Forelimb muscle (tissue), 1 donor: Measurements from ENCODE around the gene ODF2. TPM values are rescaled to one million over a fixed set of nuclear protein-coding genes. Genes with fewer than 3 reads are reported as not detected.

Source experiments
- DNase-seq: peaks from one replicate; pipeline ENCODE4 v3.0.0-alpha.2; 2013; ENCODE audit warnings: low read depth
- polyA plus RNA-seq: library from polyadenylated mRNA; unstranded; fragments of 120-200 nt; gene quantifications from one replicate; pipeline ENCODE4 v1.2.1, GENCODE V29; 2013; ENCODE audit not compliant: insufficient read length

The ODF2 gene
- polyA plus RNA-seq, 1 donor, result 25.0 TPM

- no peak for DNase-seq
Measured at GRCh38 chr9:128528445-128529160, 72.8 kb downstream of the ODF2 start.

GRCh38 chr9:128529191-128529590 lies 73.4 kb downstream of the ODF2 start:
- no peak for DNase-seq

DNA sequence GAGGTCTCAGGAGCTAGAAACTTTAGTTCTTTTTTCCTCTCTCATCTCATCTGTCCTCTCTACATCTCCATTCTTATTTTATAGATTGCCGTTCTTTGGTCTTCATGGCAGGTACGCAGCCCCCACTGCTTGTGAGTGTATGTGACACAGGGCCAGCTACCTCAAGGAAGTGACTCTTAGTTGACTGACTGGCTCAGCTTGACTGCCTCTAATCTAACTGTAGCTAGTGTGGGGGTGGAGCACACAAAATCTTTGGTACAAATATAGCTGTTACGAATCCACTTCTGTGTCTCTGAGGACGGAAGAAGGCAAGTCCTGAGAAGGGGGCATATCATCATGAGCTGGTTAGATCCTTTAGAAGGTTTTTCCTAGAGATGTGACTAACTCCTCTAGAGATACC lies 76.8 kb downstream of the ODF2 start:
- DNase-seq, result no peak

DNA sequence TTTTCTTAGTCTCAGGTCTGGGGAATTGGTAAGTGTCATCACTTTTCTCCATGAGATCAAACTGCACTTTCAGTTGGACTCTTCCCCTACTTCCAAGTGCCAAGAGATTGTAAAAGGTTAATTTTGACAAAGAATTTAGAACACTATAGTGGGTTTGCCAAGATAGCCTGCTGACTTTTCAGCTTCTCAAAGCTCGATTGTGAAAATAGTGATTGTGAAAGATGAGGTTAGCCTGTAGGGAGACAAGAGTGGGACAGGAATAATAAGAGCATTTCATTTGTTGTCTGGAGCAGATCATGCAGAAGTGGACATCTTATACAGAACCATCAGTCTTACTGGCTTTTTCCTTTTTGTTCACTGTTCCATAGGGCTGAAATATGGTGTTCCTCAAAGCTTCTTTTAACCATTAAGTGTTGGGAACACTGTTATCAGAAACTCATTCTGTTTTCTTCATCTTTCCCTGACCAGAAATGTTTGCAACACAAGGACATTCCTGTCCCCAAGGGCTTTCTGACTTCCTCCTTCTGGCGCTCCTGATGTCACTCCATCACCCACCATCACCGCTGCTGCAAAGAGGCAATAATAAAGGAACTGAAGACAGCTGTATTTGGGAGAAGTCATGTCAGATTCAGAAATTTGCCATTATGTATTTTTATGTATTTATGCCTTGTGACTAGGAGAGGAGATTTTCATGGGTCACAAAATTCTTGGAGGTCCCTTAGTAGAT lies 85.0 kb downstream of the ODF2 start:
- no peak for DNase-seq

DNA sequence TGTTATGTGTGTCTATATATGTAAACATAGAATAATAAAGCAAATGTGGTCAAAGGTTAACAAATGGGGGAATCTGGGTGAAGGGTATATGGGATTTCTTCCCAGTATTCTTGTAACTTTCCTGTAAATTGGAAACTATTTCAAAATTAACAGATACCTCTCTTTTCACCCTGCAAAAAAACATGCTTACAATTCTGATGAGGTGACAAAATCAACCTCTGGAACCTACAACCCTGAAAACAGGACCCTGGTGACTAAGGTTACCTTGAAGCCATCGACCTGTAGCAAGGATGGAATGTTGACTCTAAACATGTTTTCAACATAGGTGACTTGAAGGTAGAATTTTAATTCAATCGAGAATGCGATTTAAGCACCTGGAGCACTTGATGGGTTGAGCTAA lies 90.7 kb downstream of the ODF2 start:
- no peak for DNase-seq

DNA sequence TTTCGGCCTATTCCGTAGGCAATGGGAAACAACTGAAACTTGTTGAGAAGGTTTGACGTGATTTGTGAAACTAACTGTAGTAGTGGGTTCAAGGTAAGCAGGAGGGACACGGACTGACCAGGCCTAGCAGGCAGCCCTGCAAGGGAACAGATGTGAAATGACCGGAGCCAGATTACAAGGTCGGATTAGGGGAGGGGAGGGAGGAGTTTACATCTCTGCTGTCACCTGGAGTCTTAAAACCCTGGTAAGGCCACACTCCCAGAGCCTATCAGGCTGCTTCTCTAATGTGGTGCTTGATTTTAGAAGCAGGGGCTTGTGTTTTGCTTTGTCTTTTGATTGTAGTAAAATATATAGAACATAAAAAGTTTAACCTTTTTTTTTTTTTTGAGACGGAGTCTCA lies 93.1 kb downstream of the ODF2 start:
- DNase-seq, result no peak

DNA sequence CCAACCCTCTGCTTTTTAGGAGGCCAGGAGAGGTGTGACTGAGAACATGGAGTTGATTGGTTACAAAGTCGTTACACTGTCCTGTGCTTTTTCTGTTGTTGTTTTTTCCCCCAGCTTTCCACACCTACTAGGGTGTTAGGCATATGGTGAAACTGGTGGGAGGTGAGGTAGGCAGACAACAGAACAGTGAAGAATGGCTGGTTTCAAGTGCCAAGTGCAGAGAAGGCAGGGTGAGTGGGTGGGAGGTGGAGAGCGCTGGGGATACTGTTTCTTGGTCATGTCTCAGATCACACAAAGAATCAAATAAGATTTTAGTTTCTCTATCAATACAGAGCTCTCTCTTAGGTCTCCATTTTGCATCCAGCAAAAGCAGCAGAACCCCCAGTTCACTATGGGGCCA lies 94.4 kb downstream of the ODF2 start:
- DNase-seq, result no peak

Other genes starting within 250 kb of the ODF2 start
- 93.2 TPM for gene GOLGA2, start 180.0 kb upstream of the ODF2 start, polyA plus RNA-seq
- gene SWI5, start 179.7 kb upstream of the ODF2 start, polyA plus RNA-seq, result 20.3 TPM
- gene TRUB2, start 133.6 kb upstream of the ODF2 start, polyA plus RNA-seq, result 22.0 TPM
- 31.6 TPM for gene COQ4, start 133.2 kb upstream of the ODF2 start, polyA plus RNA-seq
- 11.9 TPM for gene SLC27A4, start 115.5 kb upstream of the ODF2 start, polyA plus RNA-seq
- 60.7 TPM for gene URM1, start 84.6 kb upstream of the ODF2 start, polyA plus RNA-seq
- gene CERCAM, start 35.1 kb upstream of the ODF2 start, polyA plus RNA-seq, result 103 TPM
- gene GLE1, start 48.7 kb downstream of the ODF2 start, polyA plus RNA-seq, result 20.1 TPM
- gene SPTAN1, start 96.6 kb downstream of the ODF2 start, polyA plus RNA-seq, result 247 TPM
- gene DYNC2I2, start 200.8 kb downstream of the ODF2 start, polyA plus RNA-seq, result 42.1 TPM
- 294 TPM for gene SET, start 233.2 kb downstream of the ODF2 start, polyA plus RNA-seq
- gene PKN3, start 246.5 kb downstream of the ODF2 start, polyA plus RNA-seq, result 8.9 TPM